ENCODE results near the gene GJD3.
"Not testable (repeated sequence)": the region's sequence is repeated elsewhere in the genome, so short reads cannot be mapped to it uniquely, and the experiment has no call there.

DNA sequence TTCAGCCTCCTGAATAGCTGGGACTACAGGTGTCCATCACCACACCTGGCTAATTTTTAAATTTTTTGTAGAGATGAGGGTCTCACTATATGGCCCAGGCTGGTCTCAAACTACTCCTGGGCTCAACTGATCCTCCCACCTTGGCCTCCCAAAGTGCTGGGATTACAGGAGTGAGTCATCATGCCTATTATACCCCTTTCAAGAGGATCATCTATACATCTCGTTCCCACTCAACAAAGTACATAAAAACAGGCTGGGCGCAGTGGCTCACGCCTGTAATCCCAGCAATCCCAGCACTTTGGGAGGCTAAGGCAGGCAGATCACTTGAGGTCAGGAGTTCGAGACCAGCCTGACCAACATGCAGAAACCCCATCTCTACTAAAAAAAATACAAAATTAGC is 49.8 kb upstream of the GJD3 start:
- TF ChIP-seq POLR2A, CTCF, POLR2AphosphoS5 (IDR thresholded peaks at IDR 0.05): not testable (repeated sequence)

Measured in prostate gland (tissue), 2 donors.